SKM-1 treated with dmso at 0.1 percent for 144 hours (cell line): Measurements from ENCODE around the gene PDE8B.

ENCODE experiments used
- DNase-seq: peaks from one replicate; lab custom pipeline; 2025; ENCODE audit not compliant: unreplicated experiment; lab: John Stamatoyannopoulos, UW

Gene PDE8B

DNA sequence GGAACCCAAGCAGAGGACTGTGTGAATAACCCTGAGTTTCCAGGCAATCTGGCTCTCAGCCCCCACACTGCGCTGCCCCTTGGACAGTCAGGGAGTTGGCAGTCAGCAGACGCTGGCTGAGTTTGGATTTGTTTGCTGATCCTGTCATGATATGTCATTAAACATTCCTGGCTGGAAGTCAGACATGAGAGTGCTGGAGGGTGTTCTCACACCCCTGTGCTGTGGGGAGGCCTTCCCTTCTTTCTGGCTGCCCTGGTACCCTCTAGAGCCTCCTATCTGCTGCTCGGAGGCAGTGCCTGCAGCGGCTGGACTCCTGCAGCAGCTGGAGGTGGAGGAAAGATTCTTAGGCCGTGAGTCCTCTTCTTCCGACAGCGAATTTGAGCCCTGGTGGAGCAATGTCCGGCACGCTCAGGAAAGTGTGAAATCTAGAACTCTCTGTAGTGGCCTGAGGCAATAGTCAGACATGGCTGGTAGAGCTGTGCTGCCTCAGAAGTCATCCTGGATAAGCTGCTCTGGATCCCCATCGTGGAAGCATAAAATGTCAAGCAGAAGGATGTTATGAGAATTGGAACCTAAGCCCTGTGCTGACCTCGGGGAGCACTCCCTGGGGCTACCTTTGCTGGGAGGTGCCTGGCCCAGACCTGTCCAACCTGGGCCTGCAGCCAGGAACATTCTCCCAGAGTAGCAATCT lies 72.0 kb downstream of the PDE8B start:
- no peak for DNase-seq

DNA sequence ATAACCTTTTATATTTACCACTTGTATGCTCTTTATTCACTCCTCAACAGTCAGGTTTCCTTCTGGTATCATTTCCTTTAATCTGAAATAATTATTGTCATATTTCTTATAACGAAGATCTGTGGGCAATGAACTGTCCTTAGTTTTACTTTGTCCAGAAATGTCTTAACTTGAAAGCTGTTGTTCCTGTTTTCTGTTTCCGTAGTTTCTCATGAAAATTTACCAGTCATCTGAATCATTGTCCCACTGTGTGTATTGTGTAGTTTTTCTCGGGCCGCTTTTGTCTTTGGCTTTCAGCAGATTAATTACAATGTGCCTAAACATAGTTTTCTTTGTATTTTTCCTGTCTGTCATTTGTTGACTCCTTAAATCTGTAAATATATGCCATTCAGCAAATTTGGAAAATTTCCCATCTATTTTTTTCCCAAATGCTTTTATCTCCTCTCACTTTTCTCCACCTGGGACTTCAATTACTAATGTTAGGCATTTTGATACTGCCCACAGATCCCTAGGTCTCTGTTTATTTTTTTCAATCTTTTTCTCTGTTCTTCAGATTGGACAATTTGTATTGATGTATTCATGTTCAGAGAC lies 74.9 kb downstream of the PDE8B start:
- no peak for DNase-seq

DNA sequence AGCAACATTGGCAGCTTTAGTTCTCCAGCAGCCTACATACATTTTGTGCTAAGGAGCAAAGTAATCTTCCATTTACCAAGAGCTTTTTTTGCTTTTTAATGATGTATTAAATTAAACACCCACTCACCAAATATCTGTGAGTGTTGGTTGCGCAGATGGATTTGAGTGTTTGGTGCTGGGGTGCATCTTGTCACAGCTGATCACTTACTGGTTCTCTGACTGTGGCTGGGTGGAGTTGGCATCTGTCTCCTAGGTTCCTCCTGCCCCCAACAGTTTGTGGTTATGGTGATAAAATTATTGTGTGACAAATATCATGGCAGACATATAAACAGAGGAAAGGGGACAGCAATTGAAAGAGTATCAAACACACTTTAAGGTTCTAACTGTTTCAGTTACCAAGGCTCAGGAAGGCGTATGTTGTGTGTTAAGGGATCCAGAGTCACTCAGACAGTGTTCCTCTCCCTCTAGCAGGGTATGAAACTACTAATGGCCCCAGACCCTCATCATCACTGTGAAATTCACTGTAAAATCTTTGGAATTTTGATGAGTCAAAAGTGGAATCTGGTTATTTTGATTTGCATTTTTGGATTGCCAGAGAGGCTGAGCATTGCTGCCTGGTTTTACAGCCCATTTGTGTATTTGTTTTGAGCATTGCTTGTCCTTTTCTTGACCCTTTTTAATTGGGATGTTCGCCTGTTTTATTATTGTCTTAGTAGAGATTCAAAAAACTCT lies 81.7 kb downstream of the PDE8B start:
- no peak for DNase-seq

DNA sequence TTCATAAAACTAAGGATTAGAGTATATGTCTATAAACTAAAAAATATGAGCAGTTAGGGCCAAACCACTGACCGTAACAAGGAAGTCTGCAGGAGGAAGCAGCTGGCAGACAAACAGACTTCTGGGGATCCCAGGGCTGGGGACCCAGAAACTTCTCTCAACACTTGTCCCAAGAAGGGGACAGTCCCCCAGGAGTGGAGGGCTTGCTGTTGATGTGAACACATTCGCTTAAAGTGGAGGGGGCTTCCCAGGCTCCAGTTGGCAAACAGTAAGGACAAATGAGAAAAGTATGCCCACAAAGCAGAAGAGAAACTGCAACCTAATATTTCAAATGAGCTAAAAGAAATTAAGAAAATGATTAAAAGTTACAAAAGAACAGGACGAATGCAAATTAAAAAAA lies 83.7 kb downstream of the PDE8B start:
- no peak for DNase-seq

DNA sequence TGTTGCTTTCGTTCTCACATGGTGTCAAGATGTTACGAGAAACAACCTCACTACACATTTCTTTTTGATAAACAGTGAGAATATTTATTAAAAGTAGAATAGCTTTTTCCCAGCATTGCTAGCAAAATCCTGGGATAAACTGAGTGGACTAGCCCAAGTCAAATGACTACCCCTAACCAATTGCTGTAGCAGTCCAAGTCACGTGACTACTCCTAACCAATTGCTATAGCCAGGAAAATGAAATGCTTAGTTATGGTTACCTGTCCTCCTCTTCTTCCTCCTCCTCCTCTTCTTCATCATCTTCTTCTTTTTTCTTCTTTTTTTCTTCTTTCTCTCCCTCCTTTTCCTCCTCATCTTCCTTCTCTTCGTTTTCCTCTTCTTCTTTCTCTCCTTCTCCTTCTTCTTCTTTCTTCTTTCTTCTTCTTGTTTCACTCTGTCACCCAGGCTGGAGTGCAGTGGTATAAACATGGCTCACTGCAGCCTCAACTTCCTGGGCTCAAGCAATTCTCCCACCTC lies 85.4 kb downstream of the PDE8B start:
- no peak for DNase-seq

DNA sequence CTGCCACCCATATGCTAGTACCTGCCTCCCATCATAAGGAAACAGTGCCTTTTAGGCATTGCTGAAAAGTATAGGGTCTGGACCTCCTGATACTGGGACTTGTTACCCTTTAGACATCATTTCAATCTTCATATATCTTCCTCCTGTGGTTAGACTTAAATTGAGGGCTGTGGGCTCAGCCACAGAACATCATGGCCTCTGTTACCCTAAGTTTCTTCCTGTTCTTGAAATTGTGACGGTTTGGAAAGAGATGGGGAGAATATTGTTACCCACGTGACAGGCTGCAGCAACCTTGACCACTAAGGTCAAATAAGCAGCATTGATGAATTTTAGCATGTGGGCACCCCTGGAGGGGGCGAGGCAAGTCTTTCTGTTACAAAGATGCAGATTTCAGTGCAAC lies 87.7 kb downstream of the PDE8B start:
- peak; percentile 7 for DNase-seq

DNA sequence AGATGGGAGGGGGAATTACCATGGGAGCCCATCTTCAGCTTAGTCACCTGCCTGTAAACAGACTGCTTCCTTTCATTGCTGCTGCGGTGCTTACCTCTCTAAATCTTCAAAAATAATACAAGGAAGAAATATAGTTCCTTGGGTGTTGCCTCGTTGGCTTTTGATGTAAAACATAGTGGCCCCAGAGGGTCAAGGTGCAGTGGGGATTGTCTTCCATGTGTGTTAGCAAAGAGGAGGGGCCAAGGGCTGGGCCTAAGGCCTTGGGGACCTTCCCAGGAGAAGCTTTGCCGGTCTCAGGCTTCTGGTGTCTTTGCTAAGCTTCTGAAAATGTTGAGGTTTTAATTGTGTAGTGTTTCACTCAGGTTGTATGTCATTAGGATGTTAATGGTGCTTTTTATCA lies 90.0 kb downstream of the PDE8B start:
- no peak for DNase-seq

DNA sequence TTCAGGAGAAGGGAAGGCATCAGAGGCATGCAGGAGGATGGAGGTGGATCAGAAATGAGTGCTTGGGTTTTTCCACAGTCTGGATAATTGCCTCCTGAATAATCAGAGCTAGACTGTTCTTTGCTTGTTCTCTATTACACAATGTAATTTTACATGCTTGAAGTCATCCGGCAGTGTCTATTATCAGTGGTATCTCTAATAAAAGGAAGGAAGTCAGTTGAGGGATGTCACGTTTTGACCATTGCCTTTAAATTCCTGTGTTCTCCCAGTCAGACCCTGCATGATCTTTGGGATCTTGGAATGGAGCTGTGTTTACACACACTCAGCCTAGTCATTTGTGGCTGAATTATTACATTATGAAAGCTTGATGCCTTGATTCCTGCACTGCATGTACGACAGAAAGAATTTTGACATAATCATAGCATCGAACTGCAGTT lies 91.0 kb downstream of the PDE8B start:
- DNase-seq: no peak

DNA sequence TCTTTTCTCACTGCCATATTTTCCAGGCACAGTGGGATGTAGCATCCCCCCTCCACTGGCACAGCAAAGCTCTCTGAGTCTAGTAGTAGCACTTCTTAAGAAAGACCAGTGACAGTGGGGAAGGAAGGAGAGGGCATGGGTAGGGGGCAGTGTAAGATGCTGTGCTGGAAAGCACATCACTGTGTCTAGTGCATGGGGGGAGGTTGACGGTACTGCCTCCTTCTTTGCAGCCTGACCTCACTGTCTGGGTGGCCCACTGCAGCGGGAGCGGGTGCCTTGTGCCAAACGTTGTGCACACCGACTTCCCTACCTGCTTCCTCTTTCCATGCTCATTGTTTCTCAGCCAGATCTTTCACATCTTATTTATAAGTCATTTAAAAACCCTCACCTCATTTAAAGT lies 91.8 kb downstream of the PDE8B start:
- DNase-seq: no peak

DNA sequence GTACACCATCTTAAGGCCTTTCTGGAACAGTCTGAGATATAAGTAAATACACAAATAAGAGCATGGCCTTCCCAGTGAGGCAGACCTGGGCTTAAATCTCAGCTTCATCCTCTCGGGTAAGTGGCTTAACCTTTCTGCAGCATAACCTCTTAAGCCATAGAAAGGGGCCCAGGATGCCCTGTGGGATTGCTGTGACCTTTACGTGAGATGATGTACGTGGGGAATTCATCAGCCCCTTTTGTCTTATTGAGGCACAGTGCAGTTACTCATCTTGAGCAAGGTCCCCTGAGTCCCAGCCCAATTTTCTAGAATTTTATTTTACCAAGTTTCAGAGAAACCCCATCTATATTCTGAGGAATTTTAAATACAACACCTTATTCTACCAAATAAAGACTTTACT lies 92.2 kb downstream of the PDE8B start:
- DNase-seq: no peak

DNA sequence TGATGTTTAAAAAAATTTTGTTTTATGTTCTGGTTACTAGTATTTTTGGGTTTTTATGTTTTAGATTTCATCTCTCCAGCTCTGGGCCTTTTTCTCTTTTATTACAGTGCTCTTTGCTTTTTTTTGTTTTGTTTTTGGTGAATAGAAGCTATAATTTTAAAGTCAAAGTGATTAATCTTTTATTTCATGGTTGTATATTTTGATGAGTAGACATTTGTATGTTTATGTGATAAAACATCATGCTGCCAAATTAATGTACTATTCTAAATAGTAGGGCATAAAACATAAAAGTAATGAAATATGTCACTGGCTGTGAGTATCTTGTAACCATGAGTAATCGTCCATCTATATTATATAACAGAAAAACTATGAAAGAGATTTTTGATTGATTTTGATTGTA lies 93.9 kb downstream of the PDE8B start:
- DNase-seq: no peak

DNA sequence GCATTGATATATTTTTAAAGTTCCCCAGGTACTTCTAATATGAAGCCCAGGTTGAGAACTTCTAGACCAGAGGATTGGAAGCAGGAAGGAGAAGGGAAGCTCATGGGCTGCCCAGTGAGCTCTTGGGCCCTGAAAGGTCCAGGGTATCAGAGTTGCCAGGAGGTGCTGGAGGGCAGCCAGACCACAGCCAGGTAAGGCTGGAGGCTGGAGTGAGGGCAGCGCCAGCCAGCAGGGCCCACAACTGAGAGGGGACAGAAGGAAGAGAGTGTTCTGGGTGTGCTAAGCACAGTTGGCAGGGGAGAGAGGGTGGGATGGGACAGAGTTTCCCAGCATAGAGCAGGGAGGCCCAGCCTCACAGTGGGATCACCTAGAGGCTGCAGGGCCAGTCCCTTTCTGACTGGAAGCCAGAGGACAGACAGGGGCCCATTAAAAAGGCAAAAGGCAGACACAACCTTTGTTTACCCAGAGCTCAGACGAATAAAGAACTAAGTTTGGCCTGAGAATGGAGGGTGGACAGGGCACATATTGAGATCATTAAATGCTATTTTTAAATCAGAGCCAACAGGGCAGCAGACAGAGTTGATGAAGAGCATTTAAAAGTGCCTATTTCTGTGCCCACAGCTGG lies 94.9 kb downstream of the PDE8B start:
- no peak for DNase-seq

DNA sequence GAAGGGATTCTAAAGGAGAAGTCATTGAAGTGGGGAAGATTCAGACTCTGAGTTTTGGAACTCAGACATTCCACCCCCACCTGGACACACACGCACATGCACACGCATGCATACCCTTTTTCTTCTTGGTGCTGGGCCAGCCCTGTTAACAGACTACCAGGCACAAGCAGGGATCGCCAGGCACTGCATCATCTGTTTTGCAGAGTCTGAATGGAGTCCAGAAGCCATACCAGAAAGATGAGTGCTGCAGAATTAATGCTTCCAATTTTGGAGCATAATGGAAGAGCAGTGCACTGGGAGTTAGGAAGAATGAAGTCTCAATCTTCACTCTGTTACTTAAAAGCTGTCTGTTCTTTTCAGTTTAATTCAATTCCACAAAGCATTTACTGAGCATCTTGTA lies 95.5 kb downstream of the PDE8B start:
- DNase-seq: no peak

DNA sequence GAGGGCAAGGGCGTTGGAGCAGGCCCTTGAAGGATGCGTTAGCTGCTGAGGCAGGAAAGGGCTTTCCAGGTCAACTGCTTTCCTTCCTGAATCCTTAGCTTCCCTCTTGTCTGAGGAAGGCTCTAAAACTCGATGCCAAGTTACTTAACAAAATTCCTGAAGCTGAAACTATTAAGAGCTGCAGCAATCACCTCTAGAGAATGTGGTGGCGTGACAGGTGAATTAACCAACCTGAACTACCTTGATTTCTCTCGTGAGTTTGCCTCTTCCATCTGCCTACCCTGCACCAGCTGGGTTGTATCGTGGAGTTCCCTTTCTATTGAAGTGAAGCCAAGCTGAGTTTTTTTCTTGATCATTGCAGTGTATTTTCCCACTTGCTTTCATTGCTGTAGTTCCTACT lies 96.1 kb downstream of the PDE8B start:
- no peak for DNase-seq

DNA sequence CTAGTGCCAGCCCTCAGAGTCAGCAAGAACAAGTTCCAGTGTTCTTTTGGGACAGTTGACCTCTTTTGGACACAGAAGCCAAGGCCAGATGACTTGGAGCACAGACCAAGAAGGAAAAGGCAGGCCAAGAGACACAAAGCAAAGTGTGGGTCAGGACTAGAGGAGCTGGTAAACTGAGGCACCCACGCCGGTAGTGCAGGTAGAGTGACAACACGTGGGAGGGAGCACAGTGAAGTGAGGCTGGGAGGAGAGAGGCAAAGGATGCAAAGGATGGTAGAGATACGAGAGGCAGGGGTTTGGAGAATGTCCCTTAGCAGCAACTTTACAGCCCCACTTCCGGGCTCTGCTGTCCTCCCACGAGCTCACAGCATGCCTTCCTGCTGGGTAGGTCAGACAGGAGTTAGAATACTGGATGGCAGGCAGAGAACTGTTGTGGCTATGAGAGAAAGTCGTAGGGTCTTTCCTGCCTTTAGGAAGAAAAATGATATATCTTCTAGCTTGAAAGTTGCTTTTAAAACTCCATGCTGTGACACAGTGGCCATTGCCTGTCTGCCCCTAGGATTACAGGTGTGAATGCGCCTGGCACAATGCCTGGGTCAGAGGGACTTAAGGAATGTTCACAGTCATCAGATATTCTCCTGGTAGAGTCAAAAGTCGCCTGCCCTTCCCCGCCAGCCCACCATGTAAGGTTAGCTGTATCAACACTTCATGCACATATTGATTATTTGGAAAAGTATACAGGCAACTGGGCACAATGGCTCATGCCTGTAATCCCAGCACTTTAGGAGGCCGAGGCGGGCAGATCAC lies 97.9 kb downstream of the PDE8B start:
- no peak for DNase-seq

DNA sequence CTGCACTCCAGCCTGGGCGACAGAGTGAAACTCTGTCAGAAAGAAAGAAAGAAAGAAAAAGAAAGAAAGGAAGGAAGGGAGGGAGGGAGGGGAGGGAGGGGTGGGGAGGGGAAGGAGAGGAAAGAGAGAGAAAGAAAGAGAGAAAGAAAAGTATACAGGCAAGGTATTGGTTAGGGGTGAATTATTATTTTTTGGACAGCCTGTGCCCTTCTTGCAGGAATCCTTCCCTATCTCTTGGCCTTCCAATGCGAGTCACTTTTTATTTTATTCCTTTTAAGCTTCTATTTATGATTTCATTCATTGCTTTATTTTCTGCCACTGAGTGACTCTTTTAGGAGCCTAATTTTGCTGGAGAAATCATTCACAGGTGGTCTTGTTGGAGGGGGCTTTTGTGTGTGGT lies 98.7 kb downstream of the PDE8B start:
- no peak for DNase-seq

DNA sequence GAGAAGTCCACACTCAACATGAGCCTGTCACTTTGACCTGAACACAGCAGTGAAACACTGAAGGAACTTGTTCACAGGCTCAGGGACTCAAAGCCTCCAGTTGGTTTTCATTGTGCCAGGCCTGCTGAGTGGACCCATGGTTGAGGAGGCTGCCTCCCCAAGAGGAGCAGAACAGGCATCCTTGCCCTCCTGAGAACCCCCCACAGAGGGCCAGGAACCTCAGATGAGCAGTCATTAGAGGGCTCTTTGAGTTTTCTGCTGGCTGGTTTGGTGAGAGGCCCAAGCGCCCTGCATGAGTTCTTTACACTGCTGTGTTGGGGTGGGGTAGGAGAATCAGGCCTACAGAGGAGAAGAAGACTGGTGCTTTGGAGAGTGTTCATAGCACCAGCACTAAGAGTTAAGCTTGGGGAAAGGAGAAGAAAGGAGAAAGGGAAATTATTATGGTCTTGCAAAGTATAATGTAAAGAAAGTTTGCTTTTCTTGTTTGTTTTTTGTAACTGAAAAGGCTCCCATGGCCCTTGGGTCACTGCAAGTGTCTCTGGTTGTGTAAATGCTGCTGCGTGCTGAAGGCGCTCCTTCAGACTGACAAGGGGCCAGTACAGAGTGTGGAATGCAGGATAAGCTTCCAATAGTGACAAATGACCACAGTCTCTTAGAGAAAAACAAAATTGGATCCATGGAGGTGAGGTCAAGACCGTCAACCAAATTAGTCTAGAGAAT lies 100.2 kb downstream of the PDE8B start:
- DNase-seq: no peak

DNA sequence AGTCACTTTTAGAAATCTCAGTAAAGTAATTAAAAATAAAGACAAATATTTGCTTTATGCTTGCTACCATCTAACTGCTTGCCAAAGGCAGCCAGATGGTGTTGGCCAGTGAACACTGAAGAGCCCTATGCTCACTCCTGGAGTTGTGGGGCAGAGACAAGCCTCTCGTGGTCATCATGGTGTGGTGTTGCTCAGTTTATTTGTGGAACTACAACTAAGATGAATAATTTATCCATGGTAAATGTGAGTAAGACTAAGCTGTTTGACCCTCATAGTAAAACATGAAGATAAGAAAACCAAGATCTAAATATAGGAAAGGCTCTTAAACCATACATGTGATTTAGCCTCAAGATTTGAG lies 100.7 kb downstream of the PDE8B start:
- no peak for DNase-seq

DNA sequence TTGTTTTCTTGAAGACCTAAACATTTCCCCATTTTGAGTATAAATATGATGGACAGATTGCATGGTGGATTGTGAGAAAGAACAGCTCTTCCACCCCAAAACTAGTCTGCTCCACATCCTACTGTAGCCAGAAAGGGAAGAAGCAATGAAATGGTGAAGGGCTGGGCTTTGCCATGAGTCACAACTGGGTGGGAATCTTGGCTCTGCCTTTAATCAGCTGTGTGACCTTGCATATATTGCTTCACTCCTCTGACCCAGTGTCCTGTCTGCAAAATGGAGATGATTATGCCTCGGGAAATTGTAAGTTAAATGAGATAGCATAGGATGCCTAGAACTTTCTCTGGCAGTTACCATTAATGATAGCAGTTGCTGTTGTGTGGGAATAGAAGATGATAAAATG lies 101.9 kb downstream of the PDE8B start:
- DNase-seq: no peak

DNA sequence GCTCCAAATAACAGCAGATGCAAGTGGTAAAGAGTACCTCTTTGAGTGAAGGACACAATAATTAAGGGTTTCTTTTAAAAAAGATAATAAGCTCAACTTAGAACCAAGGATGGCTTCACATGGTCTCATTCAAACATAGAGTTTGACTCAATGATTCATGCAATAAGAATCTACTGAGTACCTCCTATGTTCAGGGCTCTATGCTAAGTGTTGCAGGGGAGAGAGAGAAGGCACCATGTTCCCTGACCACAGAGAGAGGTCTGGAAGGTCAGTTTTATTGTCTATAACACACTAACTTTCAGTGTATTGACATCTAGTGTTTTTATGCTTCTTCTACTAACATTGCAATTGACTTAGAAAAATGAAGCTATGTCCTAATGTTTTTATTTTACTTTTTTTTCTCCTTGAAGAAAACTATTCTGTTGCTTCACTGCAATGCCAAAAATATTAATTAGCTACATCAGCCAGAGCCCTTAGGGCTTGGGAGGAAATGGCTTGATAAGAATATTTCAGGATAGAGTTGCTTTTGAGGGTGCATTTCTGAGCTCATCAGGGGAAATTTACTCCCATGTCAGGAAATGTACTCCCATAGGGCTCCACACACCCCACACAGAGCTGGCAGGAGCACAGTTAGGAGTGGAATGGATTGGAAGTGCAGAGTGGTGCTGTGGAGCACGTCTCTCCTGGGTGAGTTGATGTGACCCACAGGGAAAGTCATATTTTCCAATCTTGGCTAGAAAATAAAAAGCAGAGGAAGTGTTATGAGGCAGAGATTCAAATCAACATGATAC lies 106.6 kb downstream of the PDE8B start:
- DNase-seq: no peak
